Parathyroid adenoma (tissue), 2 donors: Measurements from ENCODE around the gene STK11IP.

Source experiments
- H2AFZ ChIP-seq: fragments of 300-600 bp; sonication (generic); one replicate; pipeline ENCODE4 v1.7.0; 2017; ENCODE audit warnings: antibody characterized with exemption, mild to moderate bottlenecking
- H3K27ac ChIP-seq: fragments of 300-600 bp; sonication (generic); one replicate; pipeline ENCODE4 v1.7.0; 2017
- H3K27me3 ChIP-seq: fragments of 300-600 bp; sonication (generic); one replicate; pipeline ENCODE4 v1.7.0; 2017; ENCODE audit warnings: low read length; ENCODE audit not compliant: control insufficient read depth, insufficient read depth
- H3K36me3 ChIP-seq: fragments of 300-600 bp; sonication (generic); one replicate; pipeline ENCODE4 v1.7.0; 2017; ENCODE audit warnings: low read length; ENCODE audit not compliant: control insufficient read depth, insufficient read depth
- H3K4me1 ChIP-seq: fragments of 300-600 bp; sonication (generic); one replicate; pipeline ENCODE4 v1.7.0; 2017; ENCODE audit warnings: control low read depth
- H3K4me2 ChIP-seq: fragments of 300-600 bp; sonication (generic); one replicate; pipeline ENCODE4 v1.7.0; 2017; ENCODE audit warnings: low read length
- H3K4me3 ChIP-seq: fragments of 300-600 bp; sonication (generic); one replicate; pipeline ENCODE4 v1.7.0; 2017; ENCODE audit warnings: low read depth, low read length
- H3K79me2 ChIP-seq: fragments of 300-600 bp; sonication (generic); one replicate; pipeline ENCODE4 v1.7.0; 2017; ENCODE audit warnings: control low read depth
- H3K9ac ChIP-seq: fragments of 300-600 bp; sonication (generic); one replicate; pipeline ENCODE4 v1.7.0; 2017; ENCODE audit warnings: mild to moderate bottlenecking
- H3K9me3 ChIP-seq: fragments of 300-600 bp; sonication (generic); one replicate; pipeline ENCODE4 v1.7.0; 2017; ENCODE audit warnings: low read length; ENCODE audit not compliant: control insufficient read depth
- CTCF ChIP-seq: fragments of 300-600 bp; sonication (generic); IDR thresholded peaks from one replicate; pipeline ENCODE4 v1.7.0; 2017; ENCODE audit warnings: antibody characterized with exemption, mild to moderate bottlenecking
- donor health status: primary hyperparathyroidism.

Gene STK11IP

GRCh38 chr2:219597552-219598307 lies at the start of gene STK11IP:
Gene STK11IP, plus strand, starts transcription at chr2:219597857. Its CDS starts 263 bp downstream, at chr2:219598120.
- no peak for TF ChIP-seq CTCF
- no peaks in the 10 kb centered on the region for H3K9me3 ChIP-seq
- no peaks in the 10 kb centered on the region for H3K36me3 ChIP-seq
- H3K9ac ChIP-seq = peak within 1 kb of the TSS; percentile 47
- H3K4me3 ChIP-seq = peak within 1 kb of the TSS; percentile 97
- H3K4me2 ChIP-seq = peak within 1 kb of the TSS; percentile 94
- peak within 1 kb of the TSS; percentile 90 for H3K27ac ChIP-seq
- no peaks in the 10 kb centered on the region for H3K79me2 ChIP-seq
- peaks cover 10% of the 10 kb centered on the region for H3K4me1 ChIP-seq
- peak within 1 kb of the TSS; percentile 83 for H2AFZ ChIP-seq
- no peaks in the 10 kb centered on the region for H3K27me3 ChIP-seq

GRCh38 chr2:219548990-219549389 lies 48.7 kb upstream of the STK11IP start:
- H3K27ac ChIP-seq = no peak overlapping the region
- TF ChIP-seq CTCF = no peak
- H3K4me1 ChIP-seq = peaks cover 15% of the 10 kb centered on the region
- H3K36me3 ChIP-seq = no peaks in the 10 kb centered on the region
- no peak overlapping the region for H3K9ac ChIP-seq
- H2AFZ ChIP-seq = no peak overlapping the region
- H3K27me3 ChIP-seq = peaks cover 4% of the 10 kb centered on the region
- H3K4me2 ChIP-seq = no peak overlapping the region
- H3K4me3 ChIP-seq = no peak overlapping the region
- peaks cover 3% of the 10 kb centered on the region for H3K79me2 ChIP-seq
- no peaks in the 10 kb centered on the region for H3K9me3 ChIP-seq

GRCh38 chr2:219549619-219550018 lies 48.0 kb upstream of the STK11IP start:
- H3K4me2 ChIP-seq = no peak overlapping the region
- H3K36me3 ChIP-seq = no peaks in the 10 kb centered on the region
- no peak overlapping the region for H3K4me3 ChIP-seq
- no peaks in the 10 kb centered on the region for H3K79me2 ChIP-seq
- H3K4me1 ChIP-seq = peaks cover 12% of the 10 kb centered on the region
- TF ChIP-seq CTCF = no peak
- no peaks in the 10 kb centered on the region for H3K9me3 ChIP-seq
- no peak overlapping the region for H2AFZ ChIP-seq
- no peak overlapping the region for H3K27ac ChIP-seq
- H3K9ac ChIP-seq = no peak overlapping the region
- peaks cover 4% of the 10 kb centered on the region for H3K27me3 ChIP-seq

- H3K4me3 ChIP-seq = peak overlapping the region; percentile 59
- peaks cover 4% of the 10 kb centered on the region for H3K27me3 ChIP-seq
- H3K79me2 ChIP-seq = no peaks in the 10 kb centered on the region
- H3K36me3 ChIP-seq = no peaks in the 10 kb centered on the region
- H3K4me1 ChIP-seq = peaks cover 3% of the 10 kb centered on the region
- peak overlapping the region; percentile 74 for H3K4me2 ChIP-seq
- TF ChIP-seq CTCF = no peak
- no peak overlapping the region for H3K9ac ChIP-seq
- H3K27ac ChIP-seq = no peak overlapping the region
- no peaks in the 10 kb centered on the region for H3K9me3 ChIP-seq
- H2AFZ ChIP-seq = peak overlapping the region; percentile 80
Observed at GRCh38 chr2:219551441-219552381, 45.9 kb upstream of the STK11IP start.
